IMR-90 (cell line): ENCODE data around the gene TMEM61. TPM values are rescaled to one million over a fixed set of nuclear protein-coding genes. Genes with fewer than 3 reads are reported as not detected.

Experiments
- ATAC-seq: fragments of 200-7000 bp; cut with Tn5 transposase; 2 replicates; pipeline ENCODE4 v1.9.1; 2020; ENCODE audit warnings: low read depth, mild to moderate bottlenecking, moderate library complexity
- BruUV-seq: library from RNA; stranded (reverse); fragments of 400-500 nt; replicated peaks from 2 replicates; lab custom pipeline; 2021; lab: Mats Ljungman, UMichigan
- CTCF ChIA-PET: fragments of 300-600 bp; formaldehyde crosslinking; extraction: SDS; loops from one replicate; lab custom pipeline; 2021; ENCODE audit warnings: antibody characterized with exemption; lab: Yijun Ruan, JAX
- POLR2A ChIA-PET: fragments of 300-600 bp; sonication (Branson Sonifier 250); formaldehyde crosslinking; loops from one replicate; lab custom pipeline; 2022; ENCODE audit warnings: antibody characterized with exemption; ENCODE audit not compliant: unreplicated experiment; lab: Charles Lee
- DNase-seq: peaks from one replicate; pipeline ENCODE4 v3.0.0; 2013
- H2AFZ ChIP-seq: replicated peaks from 2 replicates; pipeline ENCODE3; 2013; ENCODE audit warnings: low read length, mild to moderate bottlenecking; ENCODE audit not compliant: poor library complexity
- H2AK5ac ChIP-seq: 2 replicates; pipeline ENCODE4 v1.6.1; 2013; ENCODE audit warnings: low read depth, low read length, inconsistent platforms
- H2AK9ac ChIP-seq: replicated peaks from 2 replicates; pipeline ENCODE3; 2013; ENCODE audit warnings: mild to moderate bottlenecking, low read depth, low read length, moderate library complexity; ENCODE audit not compliant: poor library complexity
- H2BK120ac ChIP-seq: 2 replicates; pipeline ENCODE4 v1.6.1; 2013; ENCODE audit warnings: low read depth, low read length, inconsistent platforms
- H2BK15ac ChIP-seq: 3 replicates; pipeline ENCODE4 v1.6.1; 2013; ENCODE audit warnings: low read depth, low read length, inconsistent platforms
- H2BK20ac ChIP-seq: 2 replicates; pipeline ENCODE4 v1.6.1; 2013; ENCODE audit warnings: low read depth, mild to moderate bottlenecking, inconsistent platforms, low read length, moderate library complexity
- H2BK5ac ChIP-seq: 2 replicates; pipeline ENCODE4 v1.6.1; 2013; ENCODE audit warnings: mild to moderate bottlenecking, low read depth, low read length, inconsistent platforms; ENCODE audit not compliant: poor library complexity, severe bottlenecking
- H3K14ac ChIP-seq: replicated peaks from 2 replicates; pipeline ENCODE4 v1.6.1; 2013; ENCODE audit warnings: low read depth, low read length, inconsistent platforms
- H3K18ac ChIP-seq: 2 replicates; pipeline ENCODE4 v1.6.1; 2013; ENCODE audit warnings: low read depth, low read length, control low read depth
- H3K23ac ChIP-seq: 2 replicates; pipeline ENCODE4 v1.6.1; 2013; ENCODE audit warnings: low read depth, low read length, inconsistent platforms
- H3K27ac ChIP-seq: 2 replicates; pipeline ENCODE4 v1.5.1; 2013; ENCODE audit warnings: mild to moderate bottlenecking, control low read depth, low read length; ENCODE audit not compliant: insufficient read depth
- H3K27me3 ChIP-seq: 2 replicates; pipeline ENCODE4 v1.6.1; 2013; ENCODE audit warnings: low read length; ENCODE audit not compliant: control insufficient read depth, insufficient read depth
- H3K36me3 ChIP-seq: 2 replicates; pipeline ENCODE4 v1.6.1; 2013; ENCODE audit warnings: low read length, mixed read lengths; ENCODE audit not compliant: control insufficient read depth, insufficient read depth
- H3K4ac ChIP-seq: 2 replicates; pipeline ENCODE4 v1.6.1; 2013; ENCODE audit warnings: low read depth, low read length, inconsistent platforms
- H3K4me1 ChIP-seq: 2 replicates; pipeline ENCODE4 v1.6.1; 2013; ENCODE audit warnings: low read length, mixed read lengths; ENCODE audit not compliant: control insufficient read depth, insufficient read depth
- H3K4me2 ChIP-seq: 2 replicates; pipeline ENCODE4 v1.6.1; 2013; ENCODE audit warnings: low read depth, mild to moderate bottlenecking, control low read depth, low read length, moderate library complexity
- H3K4me3 ChIP-seq: 2 replicates; pipeline ENCODE4 v1.5.1; 2013; ENCODE audit warnings: low read depth, mild to moderate bottlenecking, control low read depth, low read length, moderate library complexity; ENCODE audit not compliant: insufficient read depth
- H3K56ac ChIP-seq: 2 replicates; pipeline ENCODE4 v1.6.1; 2013; ENCODE audit warnings: low read length, inconsistent platforms; ENCODE audit not compliant: insufficient read depth; ENCODE audit errors: extremely low read depth
- H3K79me1 ChIP-seq, 2 experiments: 2 replicates each; pipeline ENCODE4 v1.6.1; 2013; ENCODE audit warnings: low read length in 2 of 2, inconsistent platforms in 1 of 2, low read depth in 1 of 2
- H3K9ac ChIP-seq: 2 replicates; pipeline ENCODE4 v1.6.1; 2013; ENCODE audit warnings: low read depth, low read length, control low read depth
- H3K9me1 ChIP-seq: 2 replicates; pipeline ENCODE4 v1.6.1; 2013; ENCODE audit warnings: low read length, inconsistent platforms; ENCODE audit not compliant: insufficient read depth
- H3K9me3 ChIP-seq: 2 replicates; pipeline ENCODE4 v1.6.1; 2013; ENCODE audit warnings: low read length; ENCODE audit not compliant: control insufficient read depth, insufficient read depth
- H4K20me1 ChIP-seq: 2 replicates; pipeline ENCODE4 v1.6.1; 2013; ENCODE audit warnings: low read length, inconsistent platforms; ENCODE audit not compliant: insufficient read depth
- H4K5ac ChIP-seq: 2 replicates; pipeline ENCODE4 v1.6.1; 2013; ENCODE audit warnings: mild to moderate bottlenecking, low read depth, low read length, control low read depth
- H4K8ac ChIP-seq, 2 experiments: 2 replicates each; pipeline ENCODE4 v1.6.1; 2013; ENCODE audit warnings: low read depth in 2 of 2, low read length in 2 of 2, control low read depth in 1 of 2, inconsistent platforms in 1 of 2
- H4K91ac ChIP-seq: 2 replicates; pipeline ENCODE4 v1.6.1; 2013; ENCODE audit warnings: low read depth, low read length, inconsistent platforms; ENCODE audit not compliant: insufficient read depth
- BHLHE40 ChIP-seq: fragments of 150-350 bp; IDR thresholded peaks from 2 replicates; pipeline ENCODE4 v1.6.1; 2016; ENCODE audit warnings: mild to moderate bottlenecking, low read depth, low read length
- CEBPB ChIP-seq: IDR thresholded peaks from 2 replicates; pipeline ENCODE4 v1.6.1; 2012; ENCODE audit warnings: low read depth, low read length, improper control_type of control experiment
- CHD1 ChIP-seq: IDR thresholded peaks from 2 replicates; pipeline ENCODE4 v1.6.1; 2012; ENCODE audit warnings: low read depth, low read length, improper control_type of control experiment
- CTCF ChIP-seq: conservative IDR thresholded peaks from 2 replicates; pipeline ENCODE4 v1.5.1; 2012; ENCODE audit warnings: mild to moderate bottlenecking, low read depth, low read length, improper control_type of control experiment
- ELK1 ChIP-seq: fragments of 150-350 bp; IDR thresholded peaks from 2 replicates; pipeline ENCODE4 v1.6.1; 2016; ENCODE audit warnings: low read depth, mild to moderate bottlenecking, low read length, moderate library complexity, borderline replicate concordance
- FOS ChIP-seq: fragments of 150-350 bp; IDR thresholded peaks from 2 replicates; pipeline ENCODE4 v1.6.1; 2016; ENCODE audit warnings: low read depth, low read length
- MAFK ChIP-seq: IDR thresholded peaks from 2 replicates; pipeline ENCODE4 v1.6.1; 2012; ENCODE audit warnings: low read depth, low read length, improper control_type of control experiment
- MAZ ChIP-seq: IDR thresholded peaks from 2 replicates; pipeline ENCODE4 v1.6.1; 2012; ENCODE audit warnings: low read depth, mild to moderate bottlenecking, low read length, improper control_type of control experiment, moderate library complexity, borderline replicate concordance
- MXI1 ChIP-seq: IDR thresholded peaks from 2 replicates; pipeline ENCODE4 v1.6.1; 2012; ENCODE audit warnings: low read depth, mild to moderate bottlenecking, low read length, moderate library complexity, borderline replicate concordance
- NFE2L2 ChIP-seq: fragments of 150-350 bp; IDR thresholded peaks from 2 replicates; pipeline ENCODE4 v1.6.1; 2016; ENCODE audit warnings: low read depth, mild to moderate bottlenecking, low read length
- POLR2A ChIP-seq: IDR thresholded peaks from 2 replicates; pipeline ENCODE4 v1.6.1; 2012; ENCODE audit warnings: mild to moderate bottlenecking, low read depth, low read length
- RAD21 ChIP-seq: IDR thresholded peaks from 2 replicates; pipeline ENCODE4 v1.6.1; 2012; ENCODE audit warnings: low read length, improper control_type of control experiment
- RCOR1 ChIP-seq: IDR thresholded peaks from 2 replicates; pipeline ENCODE4 v1.6.1; 2012; ENCODE audit warnings: mild to moderate bottlenecking, low read length, improper control_type of control experiment; ENCODE audit not compliant: insufficient replicate concordance
- RFX5 ChIP-seq: IDR thresholded peaks from 2 replicates; pipeline ENCODE4 v1.8.0; 2012; ENCODE audit warnings: low read depth, mild to moderate bottlenecking, low read length, moderate library complexity
- SMC3 ChIP-seq: fragments of 150-350 bp; IDR thresholded peaks from 2 replicates; pipeline ENCODE4 v1.6.1; 2016; ENCODE audit warnings: low read depth, mild to moderate bottlenecking, antibody characterized with exemption, low read length, moderate library complexity
- USF2 ChIP-seq: fragments of 150-350 bp; IDR thresholded peaks from 2 replicates; pipeline ENCODE4 v1.6.1; 2017; ENCODE audit warnings: mild to moderate bottlenecking, antibody characterized with exemption, low read length, low read depth
- WGBS, 2 experiments: methylation state at CpG; one replicate each; pipeline versions ENCODE4 v1.1.5 to v1.1.7; 2013; ENCODE audit warnings: missing lambda C conversion rate in 2 of 2; ENCODE audit not compliant: insufficient read length in 1 of 2; ENCODE audit errors: extremely low coverage in 2 of 2; 5-methylcytosine and 5-hydroxymethylcytosine counted together
- dilution Hi-C: fragments of 300-500 bp; cut with HindIII; formaldehyde crosslinking; loops from one replicate; pipeline ENCODE4 v1.14.3; 2018; ENCODE audit warnings: low sequenced_read_pairs; ENCODE audit not compliant: unreplicated experiment
- in situ Hi-C: fragments of 300-500 bp; cut with MboI; formaldehyde crosslinking; loops from 3 replicates; pipeline ENCODE4 v1.14.3; 2019; ENCODE audit warnings: low sequenced_read_pairs, inconsistent platforms, mixed read lengths
- intact Hi-C: fragments of 100-400 bp; cut with micrococcal nuclease; formaldehyde crosslinking; loops from 2 replicates; pipeline ENCODE4 v1.10.0; 2022
- polyA plus RNA-seq, 3 experiments: library from polyadenylated mRNA; depleted of rRNA; stranded (reverse); fragments of >200 nt; gene quantifications; 2 replicates each; pipeline ENCODE4 v1.2.3, GENCODE V29; 2012; ENCODE audit warnings: low replicate concordance in 1 of 3
- total RNA-seq: library from RNA; depleted of rRNA; stranded (reverse); fragments of >200 nt; gene quantifications from 2 replicates; pipeline ENCODE4 v1.2.3, GENCODE V29; 2012

The TMEM61 gene
- total and polyA plus RNA-seq, 2 of the 4 experiments (the other 2 are of a cell fraction), result not detected

- POLR2A ChIA-PET, result no interaction called here
- H2BK15ac ChIP-seq, result no peak overlapping the region
Observed at GRCh38 chr1:54989473-54989872, 9.0 kb downstream of the TMEM61 start.

More at GRCh38 chr1:54989473-54989872, 9.0 kb downstream of the TMEM61 start:
- Histone ChIP-seq H3K4me2 (no peak overlapping the region), H2BK5ac (no peak overlapping the region), H3K27me3 (peaks cover 40% of the 10 kb centered on the region), H4K8ac (no peak overlapping the region), H3K9me1 (no peaks in the 10 kb centered on the region), H3K4me3 (no peak overlapping the region), H2BK120ac (no peak overlapping the region), H3K4me1 (peaks cover 4% of the 10 kb centered on the region; the same call in 1 of the 2 replicates), H3K14ac (no peak overlapping the region), H3K36me3 (no peaks in the 10 kb centered on the region), H4K20me1 (no peaks in the 10 kb centered on the region), H2AK9ac (peak overlapping the region; percentile 45), H3K4ac (no peak overlapping the region), H4K91ac (no peak overlapping the region), H3K79me1 (no peaks in the 10 kb centered on the region), H3K56ac (no peak overlapping the region), H3K23ac (no peak overlapping the region), H2AFZ (no peak overlapping the region), H3K9ac (no peak overlapping the region), H3K18ac (no peak overlapping the region), H2BK20ac (no peak overlapping the region), H4K5ac (no peak overlapping the region), H3K27ac (no peak overlapping the region), H3K9me3 (no peaks in the 10 kb centered on the region), H2AK5ac (no peak overlapping the region)
- intact Hi-C loops (no loop called here), in situ Hi-C loops (no loop called here), dilution Hi-C loops (no loop called here)
- BruUV-seq, result no TSS peak
- ATAC-seq (no peak), DNase-seq (no peak)
- WGBS, 2 experiments, result 94% methylated on average over 3 of the region's 8 CpGs; no CpG with 5 or more reads in 1 of the 2 experiments
- TF ChIP-seq CEBPB, result no peak
- no peak for TF ChIP-seq CTCF
- TF ChIP-seq POLR2A, result no peak
- TF ChIP-seq CHD1, result no peak
- no peak for TF ChIP-seq USF2
- TF ChIP-seq ELK1, result no peak
- TF ChIP-seq MAFK, result no peak
- no peak for TF ChIP-seq RFX5
- TF ChIP-seq SMC3, result no peak
- TF ChIP-seq NFE2L2, result no peak
- no peak for TF ChIP-seq RCOR1
- no peak for TF ChIP-seq MXI1
- no peak for TF ChIP-seq MAZ
- no peak for TF ChIP-seq FOS
- no peak for TF ChIP-seq RAD21
- no peak for TF ChIP-seq BHLHE40
- CTCF ChIA-PET, result interaction anchor here (0.6 to 2.2 kb wide), 2 partner anchors 10 to 39 kb away, joined by 3 to 9 read pairs; no protein-coding TSS in a partner anchor
